GM19193 (cell line): ENCODE measurements around the gene FBXL7.

Source experiments
- POLR2A ChIP-seq: IDR thresholded peaks from 4 replicates; pipeline ENCODE4 v1.6.1; 2011; ENCODE audit not compliant: insufficient read depth, insufficient read length; ENCODE audit errors: extremely low read depth

Gene FBXL7

GRCh38 chr5:15601274-15601673, 101.3 kb downstream of the FBXL7 start:
- TF ChIP-seq POLR2A, result no peak

DNA sequence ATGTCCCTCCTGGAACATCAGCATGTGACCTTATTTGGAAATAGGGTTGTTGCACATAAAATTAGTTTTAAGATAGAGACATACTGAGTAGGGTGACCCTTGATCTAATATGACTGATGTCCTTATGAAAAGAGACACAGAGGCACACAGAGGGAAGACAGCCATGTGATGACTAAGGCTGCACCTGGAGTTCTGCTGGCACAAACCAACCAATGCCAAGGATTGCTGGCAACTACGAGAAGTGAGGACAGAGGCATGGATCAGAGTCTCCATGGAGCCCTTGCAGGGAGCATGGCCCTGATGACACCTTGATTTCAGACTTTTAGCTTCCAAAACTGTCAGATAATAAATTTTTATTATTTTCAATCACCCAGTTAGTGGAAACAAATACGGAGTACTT, 101.9 kb downstream of the FBXL7 start:
- no peak for TF ChIP-seq POLR2A

GRCh38 chr5:15604986-15605385, 105.0 kb downstream of the FBXL7 start:
- no peak for TF ChIP-seq POLR2A

GRCh38 chr5:15606197-15606596, 106.2 kb downstream of the FBXL7 start:
- no peak for TF ChIP-seq POLR2A

DNA sequence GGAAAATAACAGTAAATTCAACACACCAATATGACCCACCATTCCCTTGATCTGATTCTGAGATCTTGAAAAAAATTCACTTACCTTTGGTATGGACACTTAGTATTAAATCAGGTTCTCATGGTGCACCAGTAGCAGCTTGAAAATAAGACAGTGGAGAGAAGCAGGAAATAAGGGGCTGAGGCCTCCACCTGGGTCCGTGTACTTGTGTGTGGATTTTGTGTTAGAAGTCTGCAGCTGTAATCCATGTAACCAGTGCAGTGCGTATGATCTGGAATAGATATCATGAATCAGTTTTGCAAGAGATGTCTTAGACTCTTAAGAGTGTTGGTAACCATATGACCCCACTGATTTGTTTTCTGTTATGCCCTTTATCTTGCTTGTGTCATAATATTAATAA, 107.1 kb downstream of the FBXL7 start:
- no peak for TF ChIP-seq POLR2A

- TF ChIP-seq POLR2A, result no peak
These were observed 109.2 kb downstream of the FBXL7 start for GRCh38 chr5:15609076-15609725.

- TF ChIP-seq POLR2A, result no peak
These were observed 110.2 kb downstream of the FBXL7 start for GRCh38 chr5:15610216-15610615.

GRCh38 chr5:15611008-15611407, 111.0 kb downstream of the FBXL7 start:
- TF ChIP-seq POLR2A, result no peak

DNA sequence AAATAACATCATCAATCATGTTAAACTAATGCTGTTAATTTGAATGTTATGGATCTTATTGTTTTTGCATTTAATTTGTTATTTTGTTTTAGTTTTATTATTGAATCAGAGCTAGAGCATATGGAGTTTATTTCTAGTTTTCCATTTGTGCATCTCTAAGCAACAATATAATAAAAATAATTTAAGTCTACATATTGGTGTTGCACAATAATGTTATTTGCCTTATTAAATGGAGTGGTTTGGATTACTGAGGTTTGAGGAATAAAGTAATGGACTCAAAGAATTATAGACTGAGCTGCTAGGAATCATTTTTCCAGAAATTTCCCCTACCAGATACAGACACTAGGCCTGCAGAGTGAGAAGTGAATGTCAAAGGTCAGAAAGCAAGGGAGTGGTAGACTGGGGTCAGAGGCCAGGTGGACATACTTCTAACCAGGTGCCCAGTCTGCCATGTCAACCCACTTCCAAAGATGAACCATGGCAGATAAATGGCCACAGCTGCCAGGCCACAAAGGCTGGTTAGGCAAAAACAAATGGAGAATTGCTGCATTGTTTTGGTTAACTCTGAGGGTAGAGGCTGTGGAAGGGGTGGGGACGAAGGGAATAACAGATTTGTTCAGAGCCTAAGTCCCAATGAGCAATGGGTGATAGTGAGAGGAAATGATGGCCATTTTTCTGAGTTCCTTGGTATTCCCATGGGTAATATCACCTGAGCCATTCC, 113.1 kb downstream of the FBXL7 start:
- TF ChIP-seq POLR2A, result no peak

DNA sequence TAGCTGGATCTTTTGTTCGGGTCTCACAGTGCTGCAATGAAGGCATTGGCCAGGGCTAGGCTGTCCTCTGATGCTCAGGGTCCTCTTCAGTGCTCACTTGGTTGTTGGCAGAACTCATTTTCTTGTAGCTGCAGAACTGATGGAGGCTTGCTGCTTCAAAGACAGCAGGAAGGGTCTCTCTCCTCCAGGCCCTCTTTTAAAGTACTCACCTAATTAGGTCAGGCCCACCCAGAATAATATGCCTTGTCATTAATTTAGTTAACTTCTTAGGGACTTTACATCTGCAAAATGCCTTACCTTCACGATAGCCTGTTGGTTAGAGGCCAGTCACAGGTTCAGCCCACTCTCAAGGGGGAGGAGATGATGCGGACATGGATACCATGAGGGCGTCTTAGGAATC, 114.7 kb downstream of the FBXL7 start:
- no peak for TF ChIP-seq POLR2A

DNA sequence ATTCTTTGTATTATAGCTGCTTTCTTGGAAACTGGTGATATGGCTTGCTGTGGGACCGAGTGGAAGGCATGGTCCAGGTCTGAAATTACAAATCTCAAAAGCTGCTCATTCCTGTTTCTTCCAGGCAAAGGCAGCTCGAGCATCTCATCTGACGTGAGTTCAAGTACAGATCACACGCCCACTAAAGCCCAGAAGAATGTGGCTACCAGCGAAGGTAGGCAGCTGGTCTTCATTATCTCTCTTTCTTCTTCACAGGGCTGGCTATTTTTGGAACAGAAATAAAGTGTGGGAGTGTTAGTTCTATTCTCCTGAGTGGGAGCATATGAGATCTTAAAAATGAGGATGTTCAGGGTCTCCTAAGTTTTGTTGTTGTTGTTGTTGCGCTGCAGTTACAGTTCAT, 115.9 kb downstream of the FBXL7 start:
- no peak for TF ChIP-seq POLR2A

DNA sequence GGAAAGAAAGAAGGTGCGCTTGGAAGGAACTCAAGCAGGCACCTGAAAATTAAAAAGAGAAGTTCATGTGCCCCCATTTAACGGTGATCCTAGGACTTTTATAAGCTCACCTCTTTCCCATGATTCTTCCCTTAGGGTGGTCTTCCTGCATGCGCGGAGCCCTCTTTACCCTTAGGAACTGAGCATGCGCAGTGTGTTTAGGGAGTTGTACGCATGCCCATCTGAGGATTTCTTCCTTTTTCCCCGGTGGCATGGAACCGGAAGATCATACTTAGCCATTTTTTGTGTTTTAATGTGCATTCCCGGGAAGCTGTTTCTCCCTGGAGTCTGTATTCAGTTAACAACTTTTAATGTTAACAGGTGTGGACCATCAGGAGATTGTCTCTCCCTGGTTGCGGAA, 119.0 kb downstream of the FBXL7 start:
- TF ChIP-seq POLR2A, result no peak

DNA sequence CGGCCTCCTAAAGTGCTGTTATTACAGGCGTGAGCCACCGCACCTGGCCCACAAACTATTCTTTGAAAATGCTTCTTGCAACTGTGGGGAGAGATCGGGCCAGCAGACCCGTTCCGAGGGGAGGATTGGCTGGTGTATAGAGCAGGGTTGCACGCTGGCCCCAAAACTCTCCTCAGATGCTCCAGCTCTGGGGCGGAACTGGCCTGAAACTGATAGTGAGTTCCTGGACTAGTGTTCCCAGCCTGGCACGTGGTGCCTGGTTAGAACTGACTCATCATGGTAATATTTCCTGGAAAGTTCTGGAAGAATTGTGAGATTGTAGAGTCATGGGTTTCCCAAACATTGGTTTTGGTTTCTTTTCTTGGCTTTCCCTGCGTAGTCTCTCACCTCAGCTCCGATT, 120.5 kb downstream of the FBXL7 start:
- TF ChIP-seq POLR2A, result no peak

DNA sequence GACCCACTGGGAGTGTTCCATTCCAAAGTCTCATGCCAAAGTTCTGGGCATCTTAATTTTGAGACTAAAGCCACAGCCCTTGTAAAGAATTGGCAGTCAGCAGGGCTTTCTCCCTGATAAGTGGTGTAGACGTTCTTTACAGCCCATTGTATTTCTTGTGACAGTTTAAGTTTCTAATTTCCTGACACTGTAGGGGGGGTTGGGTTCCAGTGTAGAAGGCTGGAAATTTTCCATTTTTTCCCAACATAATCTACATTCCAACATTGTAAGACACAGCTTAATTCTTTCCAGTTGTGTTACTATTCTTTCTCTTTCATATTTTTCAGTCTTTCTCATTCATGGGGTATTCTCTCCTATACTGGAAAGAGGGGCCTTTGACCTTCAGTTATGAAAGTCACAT, 121.1 kb downstream of the FBXL7 start:
- no peak for TF ChIP-seq POLR2A

GRCh38 chr5:15623794-15624193, 123.8 kb downstream of the FBXL7 start:
- TF ChIP-seq POLR2A, result no peak

DNA sequence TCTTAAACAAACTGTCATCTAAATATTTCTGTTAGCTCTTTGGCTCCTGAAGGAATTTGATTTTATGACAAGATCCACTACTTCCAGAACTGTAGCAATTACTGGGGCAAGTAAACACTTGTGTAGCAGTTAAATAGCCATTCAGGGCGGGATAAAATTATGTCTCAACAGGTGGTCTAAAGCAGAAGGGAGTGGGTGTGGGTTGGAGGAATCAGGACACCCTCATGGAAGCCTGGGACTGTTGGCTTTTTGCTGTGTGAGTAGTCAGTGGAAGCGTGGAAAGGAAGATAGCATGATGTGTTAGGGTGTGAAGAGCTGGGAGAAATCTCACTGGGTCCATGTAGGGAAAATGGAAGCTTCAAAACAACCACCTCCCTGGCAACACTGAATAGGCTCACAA, 127.1 kb downstream of the FBXL7 start:
- TF ChIP-seq POLR2A, result no peak

DNA sequence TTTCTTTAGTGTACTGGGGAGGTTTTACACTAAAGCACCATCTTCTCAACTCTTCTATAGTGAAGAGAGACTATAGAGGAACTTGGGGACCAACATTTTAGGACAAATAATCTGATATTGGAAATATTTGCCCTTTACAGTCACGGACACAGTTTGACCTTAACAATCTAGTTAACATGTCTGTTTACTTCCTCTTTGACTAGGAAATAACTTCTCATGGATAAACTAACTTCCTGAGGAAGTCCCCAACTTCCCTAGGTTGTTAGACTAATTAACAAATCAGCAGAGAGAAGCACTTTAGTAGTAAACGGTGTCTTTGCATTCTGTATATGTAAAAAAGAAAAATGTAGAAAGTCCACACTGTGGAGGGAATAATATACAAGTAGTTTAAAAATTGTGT, 127.7 kb downstream of the FBXL7 start:
- TF ChIP-seq POLR2A, result no peak

DNA sequence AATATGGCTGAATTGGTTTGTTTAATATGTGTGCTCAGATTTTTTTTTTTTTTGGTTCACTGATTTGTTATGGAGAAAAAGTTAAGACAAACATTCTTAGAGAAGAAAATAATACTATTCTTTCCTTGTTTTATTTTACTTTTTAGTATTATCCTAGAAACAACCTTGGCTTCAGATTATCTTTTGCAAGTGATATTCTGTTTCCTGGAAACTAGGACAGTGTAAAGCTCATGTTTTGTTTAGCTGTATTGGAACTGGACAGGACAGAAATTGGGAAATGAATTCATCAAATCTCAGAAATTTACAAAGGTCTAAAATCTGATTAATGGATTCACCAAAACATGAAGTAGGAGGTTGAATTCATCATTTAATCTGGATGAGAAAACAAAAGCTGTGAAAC, 130.5 kb downstream of the FBXL7 start:
- TF ChIP-seq POLR2A, result no peak
